ENCODE data around the gene MAD2L2. TPM values are rescaled to one million over a fixed set of nuclear protein-coding genes. Genes with fewer than 3 reads are reported as not detected.

The MAD2L2 gene
- total RNA-seq, 1 experiment from 2014 or later, result 143 TPM

DNA sequence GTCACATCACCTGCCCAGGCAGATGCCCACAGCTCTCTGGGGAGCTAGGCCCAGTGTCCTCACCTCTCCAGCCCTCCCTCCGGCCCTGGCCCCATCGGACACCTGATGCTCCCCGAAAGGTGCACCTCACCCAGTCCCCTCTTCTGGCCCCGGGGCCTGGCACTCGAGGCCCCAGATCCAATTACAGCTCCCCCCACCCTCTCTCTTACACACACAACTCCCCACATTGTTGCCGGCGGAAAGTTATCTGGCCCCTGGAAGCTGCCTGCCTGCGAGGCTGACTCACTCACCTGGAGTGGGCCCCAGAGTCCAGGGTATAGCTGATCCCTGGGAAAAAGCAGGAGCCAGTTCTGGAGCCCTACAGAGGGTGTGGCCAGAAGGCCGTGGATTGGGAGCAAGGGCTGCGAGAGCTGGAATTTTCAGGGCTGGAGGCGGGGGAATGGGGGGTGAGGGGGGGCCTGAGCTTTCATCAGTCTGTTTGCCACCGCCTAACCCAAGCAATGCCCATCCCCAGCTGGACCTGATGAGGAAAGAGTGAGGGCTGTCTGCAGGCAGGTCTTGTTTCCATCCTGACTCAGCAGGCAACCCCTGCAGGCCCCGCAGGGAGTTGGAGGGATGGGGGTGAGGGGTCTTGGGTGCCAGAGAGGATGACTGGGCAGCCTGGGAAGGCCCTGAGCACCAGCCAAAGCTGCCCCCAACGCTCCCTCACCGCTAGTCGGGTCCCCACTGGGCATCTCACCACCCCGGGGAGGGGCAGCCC is 27.7 kb downstream of the MAD2L2 start:
- DNase-seq (ENCODE audit: low read depth), result no peak

- DNase-seq (ENCODE audit: low read depth), result no peak
Measured at GRCh38 chr1:11652203-11652780, 28.7 kb downstream of the MAD2L2 start.

GRCh38 chr1:11651017-11651416 is 29.9 kb downstream of the MAD2L2 start:
- no peak for DNase-seq (ENCODE audit: low read depth)

GRCh38 chr1:11650331-11650991 is 30.5 kb downstream of the MAD2L2 start:
- DNase-seq (ENCODE audit: low read depth), result peak; percentile 44

DNA sequence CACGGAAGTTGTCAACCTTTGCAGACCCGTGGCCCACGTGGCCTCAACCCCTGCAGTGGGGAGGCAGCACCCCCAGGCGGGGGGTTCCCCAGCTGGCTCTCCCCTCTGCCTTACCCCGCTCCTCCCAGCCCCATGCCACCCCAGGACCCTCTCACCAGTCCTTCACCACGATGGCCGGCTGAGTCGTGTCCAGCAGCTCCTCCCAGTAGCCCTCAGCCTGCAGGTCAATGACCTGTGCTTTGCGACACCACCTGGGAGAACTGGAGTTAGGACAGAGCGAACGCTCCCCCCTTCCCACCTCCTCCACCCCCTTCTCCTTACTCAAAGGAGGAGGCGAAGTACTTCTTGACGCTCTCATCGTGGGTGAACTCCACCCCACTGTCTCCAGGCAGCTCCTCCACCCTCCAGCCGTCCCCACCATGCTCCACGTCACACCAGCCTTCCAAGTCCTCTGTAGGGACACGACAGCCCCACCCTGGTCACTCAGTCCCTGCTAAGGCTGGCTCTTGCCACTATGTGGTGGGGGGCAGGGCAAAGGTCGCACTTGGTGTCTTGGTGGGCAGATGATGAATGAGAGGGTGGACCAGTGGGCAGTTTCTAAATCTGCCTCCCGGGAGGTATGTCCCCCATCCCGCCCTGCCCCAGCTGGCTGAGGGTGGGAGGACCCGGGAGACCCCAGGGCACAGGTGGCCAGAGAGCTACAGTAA is 31.2 kb downstream of the MAD2L2 start:
- DNase-seq (ENCODE audit: low read depth), result no peak

- DNase-seq (ENCODE audit: low read depth), result no peak
Measured at GRCh38 chr1:11649237-11649623, 31.7 kb downstream of the MAD2L2 start.

- no peak for DNase-seq (ENCODE audit: low read depth)
Measured at GRCh38 chr1:11648732-11649158, 32.2 kb downstream of the MAD2L2 start.

- DNase-seq (ENCODE audit: low read depth), result no peak
Measured at GRCh38 chr1:11648039-11648438, 32.9 kb downstream of the MAD2L2 start.

GRCh38 chr1:11647333-11647732 is 33.6 kb downstream of the MAD2L2 start:
- DNase-seq (ENCODE audit: low read depth), result no peak

GRCh38 chr1:11646317-11646716 is 34.6 kb downstream of the MAD2L2 start:
- no peak for DNase-seq (ENCODE audit: low read depth)

- DNase-seq (ENCODE audit: low read depth), result peak; percentile 66
Measured at GRCh38 chr1:11645670-11646265, 35.2 kb downstream of the MAD2L2 start.

- no peak for DNase-seq (ENCODE audit: low read depth)
Measured at GRCh38 chr1:11645270-11645669, 35.7 kb downstream of the MAD2L2 start.

DNA sequence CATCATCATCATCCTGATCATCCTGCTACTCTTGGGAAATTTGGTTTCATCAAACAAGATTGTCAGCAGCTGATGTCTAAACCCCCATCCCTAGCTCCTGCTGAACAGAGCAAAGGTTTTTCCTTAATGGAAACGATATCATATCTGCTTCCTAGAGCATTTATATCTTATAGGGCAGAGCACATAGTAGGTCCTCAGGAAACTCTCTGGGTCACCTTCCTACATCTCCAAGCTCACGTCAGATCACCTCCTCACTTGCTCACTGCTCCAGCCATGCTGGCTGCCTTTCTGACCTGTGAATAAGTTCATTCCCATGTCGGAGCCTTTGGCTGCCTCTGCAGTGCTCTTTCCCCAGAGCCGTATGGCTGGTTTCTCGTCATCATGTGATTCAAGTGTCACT is 37.2 kb downstream of the MAD2L2 start:
- no peak for DNase-seq (ENCODE audit: low read depth)

DNA sequence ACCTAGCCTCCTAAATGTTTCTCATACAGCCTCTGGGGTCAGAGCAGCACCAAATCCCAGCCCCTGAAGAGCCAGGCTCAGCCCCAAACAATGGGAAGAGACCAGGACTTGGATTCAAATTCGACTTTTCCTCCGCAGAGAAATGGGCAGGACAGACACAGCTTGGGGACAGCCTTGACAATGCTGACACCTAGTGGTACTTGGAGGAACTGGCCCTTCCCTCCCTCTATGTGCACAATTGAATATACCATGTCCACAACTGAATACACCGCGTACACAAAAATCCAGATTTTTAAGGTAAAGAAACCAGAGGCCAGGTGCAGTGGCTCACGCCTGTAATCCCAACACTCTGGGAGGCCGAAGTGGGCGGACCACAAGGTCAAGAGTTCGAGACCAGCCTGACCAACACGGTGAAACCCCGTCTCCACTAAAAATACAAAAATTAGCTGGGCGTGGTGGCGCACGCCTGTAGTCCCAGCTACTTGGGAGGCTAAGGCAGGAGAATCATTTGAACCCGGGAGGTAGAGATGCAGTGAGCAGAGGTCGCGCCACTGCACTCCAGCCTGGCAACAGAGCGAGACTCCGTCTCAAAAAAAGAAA is 38.4 kb downstream of the MAD2L2 start:
- DNase-seq (ENCODE audit: low read depth), result peak; percentile 58

DNA sequence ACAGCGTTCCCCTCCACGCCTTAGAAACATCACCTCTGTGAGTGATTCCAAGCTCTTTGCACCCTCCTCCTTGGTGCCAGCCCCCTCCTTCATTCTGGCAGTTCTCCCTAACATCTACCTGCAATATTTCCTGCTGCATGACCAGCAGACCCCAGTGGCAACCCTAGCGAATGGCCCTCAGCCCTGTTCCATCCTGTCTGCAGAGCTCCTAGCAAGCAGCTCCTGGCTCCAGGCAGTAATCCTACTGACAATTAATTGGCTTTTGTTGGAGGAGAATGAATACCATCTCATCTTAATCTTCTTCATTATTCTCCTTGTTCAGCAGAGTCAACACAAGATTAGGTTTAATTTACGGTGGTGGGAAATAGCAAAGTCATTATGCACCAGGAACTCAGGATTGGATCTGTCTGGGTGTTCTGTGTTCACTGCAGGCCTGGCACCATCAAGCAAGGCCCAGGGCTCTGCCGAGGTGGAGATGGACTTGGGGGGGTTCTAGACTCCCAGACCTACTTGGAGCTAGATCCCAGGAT is 39.1 kb downstream of the MAD2L2 start:
- no peak for DNase-seq (ENCODE audit: low read depth)

DNA sequence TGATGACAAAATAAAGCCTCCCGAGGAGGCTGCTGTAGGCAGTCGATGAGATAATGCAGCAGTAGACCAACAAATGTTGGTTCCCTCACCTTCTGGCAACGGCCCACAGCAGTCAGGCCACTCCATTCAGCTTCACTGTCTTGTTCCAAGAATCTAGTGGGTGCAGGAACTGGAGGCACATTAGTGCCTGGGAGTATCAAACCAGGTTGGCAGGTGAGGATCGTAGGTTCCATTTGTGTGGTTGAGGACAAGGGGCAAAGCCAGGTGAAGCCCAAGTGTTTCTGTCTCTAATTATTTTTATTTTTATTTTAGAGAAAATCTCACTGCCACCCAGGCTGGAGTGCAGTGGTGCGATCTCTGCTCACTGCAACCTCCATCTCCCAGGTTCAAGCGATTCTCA is 40.0 kb downstream of the MAD2L2 start:
- no peak for DNase-seq (ENCODE audit: low read depth)

DNA sequence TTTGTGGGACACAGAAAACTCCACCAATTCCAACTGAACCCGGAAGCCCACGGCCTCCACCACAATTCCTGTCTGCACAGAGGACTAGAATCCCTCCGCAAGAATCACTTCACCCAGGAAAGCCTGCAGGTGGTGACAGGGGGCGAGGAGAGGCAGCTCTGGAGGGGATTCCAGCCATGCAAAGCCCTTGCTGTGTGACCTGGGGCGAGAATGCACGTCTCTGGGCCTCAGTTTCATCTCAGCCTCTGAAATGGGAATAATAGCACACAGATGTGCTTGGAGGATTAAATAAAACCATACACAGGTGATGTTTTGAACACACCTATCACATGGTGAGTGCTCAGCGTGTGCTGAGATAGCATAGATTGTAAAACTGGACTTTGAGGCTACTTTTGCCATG is 40.8 kb downstream of the MAD2L2 start:
- no peak for DNase-seq (ENCODE audit: low read depth)

DNA sequence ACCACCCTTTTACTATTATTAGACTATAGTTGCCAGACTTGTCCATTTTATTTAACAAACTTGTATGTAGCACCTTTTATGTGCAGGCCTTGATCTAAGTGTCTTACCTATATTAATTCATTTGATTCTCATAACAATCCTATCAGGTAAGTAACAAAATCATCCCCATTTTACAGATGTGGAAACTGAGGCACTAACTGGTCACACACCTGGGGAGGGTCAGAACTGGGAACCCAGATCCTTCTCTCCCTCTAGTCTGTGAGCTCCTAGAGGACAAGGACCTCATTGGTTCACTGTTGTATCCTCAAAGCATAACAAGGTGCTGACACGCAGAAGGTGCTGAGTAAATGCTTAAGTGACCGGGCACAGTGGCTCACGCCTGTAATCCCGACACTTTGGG is 41.6 kb downstream of the MAD2L2 start:
- no peak for DNase-seq (ENCODE audit: low read depth)

DNA sequence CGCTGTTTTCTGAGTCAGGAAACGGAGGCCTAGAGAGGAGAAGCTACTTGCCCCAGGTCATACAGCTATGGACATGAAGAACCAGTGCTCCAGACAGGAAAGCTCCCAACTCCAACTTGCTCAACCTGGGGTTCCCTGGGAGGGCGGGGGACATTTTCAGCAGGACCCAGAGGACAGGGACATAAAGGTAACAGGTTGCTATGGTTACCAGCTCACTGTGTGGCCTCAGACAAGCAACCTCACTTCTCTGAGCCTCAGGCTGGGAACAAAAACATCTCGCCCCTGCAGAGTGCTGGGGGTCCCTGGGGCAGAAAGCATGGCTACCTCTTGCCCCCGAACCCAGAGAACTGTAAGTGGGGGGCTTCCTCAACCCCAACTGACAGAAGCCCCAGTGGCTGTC is 42.8 kb downstream of the MAD2L2 start:
- no peak for DNase-seq (ENCODE audit: low read depth)

GRCh38 chr1:11634365-11635192 is 46.4 kb downstream of the MAD2L2 start:
- DNase-seq (ENCODE audit: low read depth), result no peak

Measured in RPMI7951 (cell line).